ENCODE data around the gene SOWAHD. TPM values are rescaled to one million over a fixed set of nuclear protein-coding genes. Genes with fewer than 3 reads are reported as not detected.
"Not testable (repeated sequence)": the region's sequence is repeated elsewhere in the genome, so short reads cannot be mapped to it uniquely, and the experiment has no call there.

Gene SOWAHD
- total and polyA plus RNA-seq, 7 donors, result 0.03 TPM; not detected in 5

DNA sequence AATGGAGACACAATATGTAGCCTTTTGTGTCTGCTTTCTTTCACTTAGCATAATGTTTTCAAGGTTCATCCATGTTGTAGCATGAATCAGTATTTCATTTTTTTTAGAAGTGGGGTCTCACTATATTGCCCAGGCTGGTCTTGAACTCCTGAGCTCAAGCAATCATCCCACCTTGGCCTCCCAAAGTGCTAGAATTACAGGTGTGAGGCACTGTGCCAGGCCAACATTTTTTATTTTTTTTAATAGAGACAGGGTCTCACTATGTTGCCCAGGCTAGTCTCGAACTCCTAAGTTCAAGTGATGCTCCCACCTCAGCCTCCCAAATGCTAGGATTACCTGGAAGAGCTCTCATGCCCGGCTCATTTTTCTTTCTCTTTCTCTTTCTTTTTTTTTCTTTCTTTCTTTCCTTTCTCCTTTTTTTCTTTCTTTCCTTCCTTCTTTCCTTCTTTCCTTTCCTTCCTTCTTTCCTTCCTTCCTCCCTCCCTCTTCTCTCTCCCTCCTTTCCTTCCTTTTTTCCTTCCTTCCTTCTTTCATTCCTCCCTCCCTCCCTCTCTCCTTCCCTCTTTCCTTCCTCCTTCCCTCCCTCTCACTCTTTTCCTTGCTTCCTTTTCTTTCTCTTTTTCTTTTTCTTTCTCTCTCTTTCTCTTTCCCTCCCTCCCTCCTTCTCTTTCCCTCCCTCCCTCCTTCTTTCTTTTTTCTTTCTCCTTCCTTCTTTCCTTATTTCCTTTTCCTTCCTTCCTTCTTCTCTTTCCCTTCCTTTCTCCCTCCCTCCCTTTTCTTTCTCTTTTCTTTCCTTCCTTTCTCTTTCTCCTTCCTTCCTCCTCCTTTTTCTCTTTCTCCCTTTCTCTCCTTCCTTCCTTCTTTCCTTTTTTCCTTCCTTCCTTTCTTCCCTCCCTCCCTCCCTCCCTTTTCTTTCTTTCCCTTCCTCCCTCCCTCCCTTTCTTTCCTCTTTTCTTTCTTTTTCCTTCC is 43.1 kb downstream of the SOWAHD start:
- Histone ChIP-seq H3K4me3 (no peak overlapping the region), H3K4me1 (no peaks in the 10 kb centered on the region), H3K36me3 (ENCODE audit: insufficient read depth in 1 of 2, low read depth in 1 of 2) (no peaks in the 10 kb centered on the region), H3K27ac (no peak overlapping the region), H3K9me3 (no peaks in the 10 kb centered on the region), H3K27me3 (ENCODE audit: insufficient read depth in 3 of 3, low read length in 2 of 3) (no peaks in the 10 kb centered on the region)
- intact Hi-C loops (cut with DNase I), result no loop called here
- TF ChIP-seq, protein P1, sequence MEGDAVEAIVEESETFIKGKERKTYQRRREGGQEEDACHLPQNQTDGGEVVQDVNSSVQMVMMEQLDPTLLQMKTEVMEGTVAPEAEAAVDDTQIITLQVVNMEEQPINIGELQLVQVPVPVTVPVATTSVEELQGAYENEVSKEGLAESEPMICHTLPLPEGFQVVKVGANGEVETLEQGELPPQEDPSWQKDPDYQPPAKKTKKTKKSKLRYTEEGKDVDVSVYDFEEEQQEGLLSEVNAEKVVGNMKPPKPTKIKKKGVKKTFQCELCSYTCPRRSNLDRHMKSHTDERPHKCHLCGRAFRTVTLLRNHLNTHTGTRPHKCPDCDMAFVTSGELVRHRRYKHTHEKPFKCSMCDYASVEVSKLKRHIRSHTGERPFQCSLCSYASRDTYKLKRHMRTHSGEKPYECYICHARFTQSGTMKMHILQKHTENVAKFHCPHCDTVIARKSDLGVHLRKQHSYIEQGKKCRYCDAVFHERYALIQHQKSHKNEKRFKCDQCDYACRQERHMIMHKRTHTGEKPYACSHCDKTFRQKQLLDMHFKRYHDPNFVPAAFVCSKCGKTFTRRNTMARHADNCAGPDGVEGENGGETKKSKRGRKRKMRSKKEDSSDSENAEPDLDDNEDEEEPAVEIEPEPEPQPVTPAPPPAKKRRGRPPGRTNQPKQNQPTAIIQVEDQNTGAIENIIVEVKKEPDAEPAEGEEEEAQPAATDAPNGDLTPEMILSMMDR (IDR thresholded peaks at IDR 0.05), result no peak
- DNase-seq, result no peak
- WGBS, 3 donors, result 81 to 95% (median 93%) methylated on average over 2 of the region's 2 CpGs
- ATAC-seq, result no peak

DNA sequence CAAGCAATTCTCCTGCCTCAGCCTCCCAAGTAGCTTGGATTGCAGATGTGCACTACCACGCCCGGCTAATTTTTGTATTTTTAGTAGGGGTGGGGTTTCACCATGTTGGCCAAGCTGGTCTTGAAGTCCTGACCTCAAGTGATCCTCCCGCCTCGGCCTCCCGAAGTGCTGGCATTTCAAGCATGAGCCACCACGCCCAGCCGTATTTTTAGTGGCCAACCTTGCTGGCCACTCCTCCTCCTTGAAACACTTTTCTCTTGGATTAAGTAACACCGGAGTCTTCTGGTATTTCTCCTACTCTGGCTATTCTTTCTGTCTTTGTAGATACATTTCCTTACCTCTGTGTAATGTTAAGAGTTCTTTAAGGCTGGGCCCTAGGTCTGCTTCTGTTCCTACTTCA is 44.2 kb downstream of the SOWAHD start:
- H3K9me3 ChIP-seq, result no peaks in the 10 kb centered on the region
- H3K4me1 ChIP-seq, result no peaks in the 10 kb centered on the region
- DNase-seq (no peak), ATAC-seq (no peak)
- 83 to 91% (median 88%) methylated on average over 8 of the region's 8 CpGs for WGBS, 3 donors
- intact Hi-C loops (cut with DNase I), result no loop called here
- TF ChIP-seq, protein P1 (IDR thresholded peaks at IDR 0.05), result no peak
- H3K27ac ChIP-seq, result no peak overlapping the region
- no peak overlapping the region for H3K4me3 ChIP-seq
- H3K36me3 ChIP-seq (ENCODE audit: insufficient read depth in 1 of 2, low read depth in 1 of 2), result no peaks in the 10 kb centered on the region
- no peaks in the 10 kb centered on the region for H3K27me3 ChIP-seq (ENCODE audit: insufficient read depth in 3 of 3, low read length in 2 of 3)

DNA sequence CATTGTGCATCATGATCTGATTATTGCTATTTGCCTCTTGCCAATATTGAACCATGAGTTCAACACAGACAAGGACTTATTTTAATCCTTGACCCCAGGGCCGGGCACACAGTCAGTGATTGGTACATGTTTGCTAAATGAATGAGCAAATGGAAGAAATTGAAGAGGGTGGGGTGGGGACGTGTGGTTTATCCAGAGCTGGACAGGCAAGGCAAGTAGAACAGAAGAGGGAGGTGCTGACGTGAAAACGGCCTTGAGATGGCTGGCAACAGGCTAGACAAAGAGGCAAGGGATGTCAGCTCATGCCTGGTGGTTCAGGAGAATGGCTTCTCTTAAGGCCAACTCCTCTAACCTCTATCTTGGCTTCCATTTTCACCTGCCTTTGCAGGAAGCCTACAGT is 50.1 kb downstream of the SOWAHD start:
- DNase-seq; H3K27me3 ChIP-seq (ENCODE audit: insufficient read depth in 3 of 3, low read length in 2 of 3); intact Hi-C loops (cut with DNase I); H3K4me1 ChIP-seq; H3K27ac ChIP-seq; ATAC-seq; H3K4me3 ChIP-seq; H3K36me3 ChIP-seq (ENCODE audit: insufficient read depth in 1 of 2, low read depth in 1 of 2); H3K9me3 ChIP-seq: not testable (repeated sequence)
- 55% methylated on average over 2 of the region's 4 CpGs; no CpG with 5 or more reads in 2 of the 3 donors for WGBS, 3 donors

DNA sequence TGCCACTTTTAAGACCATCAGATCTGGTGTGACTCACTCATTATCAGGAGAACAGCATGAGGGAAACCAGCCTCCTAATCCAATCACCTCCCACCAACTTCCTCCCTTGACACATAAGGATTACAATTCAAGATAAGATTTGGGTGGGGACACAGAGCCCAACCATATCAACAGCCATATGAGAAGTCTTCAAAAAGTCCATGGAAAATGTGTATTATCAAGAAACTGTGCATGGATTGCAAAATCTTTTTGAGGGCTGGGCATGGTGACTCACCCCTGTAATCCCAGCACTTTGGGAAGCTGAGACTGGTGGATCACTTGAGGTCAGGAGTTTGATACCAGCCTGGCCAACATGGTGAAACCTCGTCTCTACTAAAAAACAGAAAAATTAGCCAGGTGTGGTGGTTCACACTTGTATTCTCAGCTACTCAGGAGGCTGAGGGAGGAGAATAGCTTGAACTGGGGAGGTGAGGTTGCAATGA is 50.8 kb downstream of the SOWAHD start:
- TF ChIP-seq, protein P1 (IDR thresholded peaks at IDR 0.05), result no peak
- ATAC-seq (no peak), DNase-seq (no peak)
- no peaks in the 10 kb centered on the region for H3K36me3 ChIP-seq (ENCODE audit: insufficient read depth in 1 of 2, low read depth in 1 of 2)
- no peaks in the 10 kb centered on the region for H3K4me1 ChIP-seq
- H3K9me3 ChIP-seq, result no peaks in the 10 kb centered on the region
- no peaks in the 10 kb centered on the region for H3K27me3 ChIP-seq (ENCODE audit: insufficient read depth in 3 of 3, low read length in 2 of 3)
- no peak overlapping the region for H3K27ac ChIP-seq
- H3K4me3 ChIP-seq, result no peak overlapping the region
- WGBS, 3 donors, result 63 to 88% (median 80%) methylated on average over 1 of the region's 1 CpG
- intact Hi-C loops (cut with DNase I), result no loop called here

Other genes with a start within 250 kb of the SOWAHD start
- gene STEEP1, start 193.2 kb upstream of the SOWAHD start, total RNA-seq, result 10 to 100 TPM in 2 of 4 donors, 1 to 10 TPM in 2; 8.1 to 15.4 (median 11.3) TPM
- gene STEEP1, start 193.2 kb upstream of the SOWAHD start, polyA plus RNA-seq, result 10 to 100 TPM in 2 of 3 donors, 1 to 10 TPM in 1; 8.0 to 14.7 (median 13.4) TPM
- 10 to 100 TPM; 52.0 to 62.1 (median 55.2) TPM for gene UBE2A, start 184.0 kb upstream of the SOWAHD start, total RNA-seq
- 100 to 1,000 TPM in 1 of 3 donors, 10 to 100 TPM in 2; 62.2 to 101 (median 64.6) TPM for gene UBE2A, start 184.0 kb upstream of the SOWAHD start, polyA plus RNA-seq
- 1 to 10 TPM; 6.0 to 8.1 (median 7.6) TPM for gene NKRF, start 152.2 kb upstream of the SOWAHD start, total RNA-seq
- 1 to 10 TPM; 3.6 to 5.5 (median 4.1) TPM for gene NKRF, start 152.2 kb upstream of the SOWAHD start, polyA plus RNA-seq
- gene SEPTIN6, start 65.4 kb upstream of the SOWAHD start, total RNA-seq, result 1 to 10 TPM; 2.2 to 3.8 (median 3.0) TPM
- 1 to 10 TPM; 2.3 to 3.1 (median 2.8) TPM for gene SEPTIN6, start 65.4 kb upstream of the SOWAHD start, polyA plus RNA-seq
- 1,000 to 10,000 TPM; 1,072 to 1,581 (median 1,334) TPM for gene RPL39, start 33.0 kb downstream of the SOWAHD start, total RNA-seq
- gene RPL39, start 33.0 kb downstream of the SOWAHD start, polyA plus RNA-seq, result 1,000 to 10,000 TPM; 4,009 to 6,099 (median 4,489) TPM
- gene UPF3B, start 94.4 kb downstream of the SOWAHD start, total RNA-seq, result 10 to 100 TPM in 1 of 4 donors, 1 to 10 TPM in 3; 4.2 to 10.5 (median 5.3) TPM
- 10 to 100 TPM; 10.3 to 25.4 (median 14.9) TPM for gene UPF3B, start 94.4 kb downstream of the SOWAHD start, polyA plus RNA-seq
- 1 to 10 TPM; 5.5 to 9.7 (median 8.1) TPM for gene RNF113A, start 113.1 kb downstream of the SOWAHD start, total RNA-seq
- gene RNF113A, start 113.1 kb downstream of the SOWAHD start, polyA plus RNA-seq, result 10 to 100 TPM; 11.7 to 15.7 (median 14.8) TPM
- gene NDUFA1, start 113.2 kb downstream of the SOWAHD start, total RNA-seq, result 100 to 1,000 TPM; 194 to 237 (median 217) TPM
- gene NDUFA1, start 113.2 kb downstream of the SOWAHD start, polyA plus RNA-seq, result 100 to 1,000 TPM; 235 to 327 (median 282) TPM
- gene AKAP14, start 137.3 kb downstream of the SOWAHD start, total RNA-seq, result not detected
- gene AKAP14, start 137.3 kb downstream of the SOWAHD start, polyA plus RNA-seq, result under 1 TPM in 1 of 3 donors, not detected in 2; 0.19 TPM
- 1 to 10 TPM; 6.2 to 7.4 (median 7.2) TPM for gene NKAP, start 185.2 kb downstream of the SOWAHD start, total RNA-seq
- gene NKAP, start 185.2 kb downstream of the SOWAHD start, polyA plus RNA-seq, result 1 to 10 TPM; 3.4 to 7.5 (median 5.1) TPM